Muscle of arm (tissue), 12 donors: ENCODE results near the gene RSPH1. TPM values are rescaled to one million over a fixed set of nuclear protein-coding genes. Genes with fewer than 3 reads are reported as not detected.

Experiments
- DNase-seq: peaks from one replicate; pipeline ENCODE4 v3.0.0-alpha.2; 2013
- polyA plus RNA-seq, 12 donors: library from polyadenylated mRNA; unstranded; fragments of 120-200 nt; gene quantifications; one replicate each; pipeline ENCODE4 v1.2.1, GENCODE V29; 2013; ENCODE audit not compliant: insufficient read length in 12 of 12

RSPH1 gene
- polyA plus RNA-seq, 12 donors: 0.07 to 1.5 (median 0.21) TPM; not detected in 3

DNA sequence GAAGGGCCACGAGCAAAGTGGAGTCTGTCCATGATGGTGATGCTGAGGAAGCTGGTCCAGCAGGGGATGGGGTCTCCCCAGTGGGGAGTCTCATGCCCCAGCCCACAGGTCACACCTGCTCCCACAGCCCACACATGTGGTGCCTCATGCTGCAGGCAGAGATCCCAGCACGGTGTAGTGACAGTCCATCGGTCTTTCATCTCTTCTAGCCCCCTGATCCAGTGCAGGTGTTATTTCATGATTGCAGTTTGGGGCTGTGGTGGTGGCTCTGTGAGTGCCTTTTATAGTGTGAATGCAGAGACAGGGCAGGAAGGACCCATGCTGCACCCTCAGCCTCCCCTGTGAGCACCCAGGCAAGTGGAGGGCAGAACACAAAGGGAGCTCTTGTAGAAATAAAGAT lies 47.3 kb downstream of the RSPH1 start:
- no peak for DNase-seq

DNA sequence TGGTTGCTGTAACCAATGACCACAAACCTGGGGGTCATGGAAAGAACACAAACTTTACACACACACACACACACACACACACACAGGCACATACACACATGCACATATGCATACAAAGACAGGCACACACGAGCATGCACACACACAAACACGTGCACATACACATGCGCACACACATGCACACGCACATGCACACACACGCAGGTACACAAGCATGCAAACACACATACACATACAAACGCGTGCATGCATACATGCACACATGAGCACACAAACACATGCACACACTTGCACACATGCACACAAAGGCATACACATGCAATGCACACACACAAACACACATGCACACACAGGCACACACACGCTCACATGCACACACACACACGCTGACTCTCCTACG lies 48.3 kb downstream of the RSPH1 start:
- no peak for DNase-seq

DNA sequence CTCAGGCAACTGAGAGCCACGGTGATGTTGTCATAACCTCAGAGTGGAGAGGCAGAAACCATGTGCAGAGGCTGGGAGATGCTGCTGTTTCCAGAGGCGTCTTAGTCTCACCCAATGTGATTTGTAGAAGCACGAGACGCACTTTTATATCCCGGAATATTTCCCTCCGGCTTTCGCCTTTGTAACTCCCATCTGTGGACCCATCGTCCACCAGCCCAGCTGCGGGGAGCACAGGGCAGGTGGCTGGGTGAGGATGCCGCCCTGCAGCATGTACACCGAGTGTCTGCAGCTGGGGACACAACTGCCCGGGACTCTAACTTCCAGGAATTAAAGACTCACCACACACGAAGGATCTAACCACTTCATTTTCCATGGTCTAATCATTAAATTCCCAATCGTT lies 48.8 kb downstream of the RSPH1 start:
- DNase-seq: no peak

DNA sequence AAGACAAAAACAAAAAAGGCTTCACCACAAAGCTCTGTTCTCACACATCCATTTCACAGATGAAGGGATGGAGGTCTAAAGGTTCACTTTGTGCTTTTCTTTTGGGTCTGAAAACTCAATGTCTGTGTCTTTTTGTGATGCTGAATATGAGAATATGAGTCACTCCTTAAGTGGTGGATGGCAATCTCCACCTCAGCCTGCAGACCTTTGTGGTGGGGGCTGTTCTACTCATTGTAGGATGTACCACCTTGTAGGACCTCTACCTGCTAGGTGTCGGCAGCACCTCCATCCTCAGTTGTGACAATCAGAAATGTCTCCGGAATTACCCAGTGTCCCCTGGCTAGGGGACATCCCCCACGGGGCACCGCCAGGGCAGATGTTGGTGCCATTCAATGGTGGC lies 49.5 kb downstream of the RSPH1 start:
- DNase-seq: no peak

DNA sequence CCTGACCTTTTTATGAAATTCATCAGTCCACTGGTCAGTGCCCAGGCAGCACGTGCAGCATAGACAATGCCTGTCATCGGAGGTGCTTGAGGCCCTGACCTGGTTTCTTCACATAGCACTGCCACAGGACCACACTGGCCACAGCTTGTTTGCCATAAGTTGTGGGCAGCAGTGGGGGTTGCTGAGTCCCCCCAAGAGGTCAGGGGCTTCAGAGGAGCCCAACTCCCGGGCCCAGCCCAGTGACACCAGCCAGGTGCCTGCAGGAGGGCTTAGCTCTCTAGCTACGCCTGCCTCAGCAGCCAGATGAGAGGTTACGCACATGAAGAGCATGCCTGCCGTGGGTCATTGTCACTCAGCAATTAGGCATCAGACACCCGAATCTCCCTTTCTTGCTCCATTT lies 50.7 kb downstream of the RSPH1 start:
- DNase-seq: no peak

DNA sequence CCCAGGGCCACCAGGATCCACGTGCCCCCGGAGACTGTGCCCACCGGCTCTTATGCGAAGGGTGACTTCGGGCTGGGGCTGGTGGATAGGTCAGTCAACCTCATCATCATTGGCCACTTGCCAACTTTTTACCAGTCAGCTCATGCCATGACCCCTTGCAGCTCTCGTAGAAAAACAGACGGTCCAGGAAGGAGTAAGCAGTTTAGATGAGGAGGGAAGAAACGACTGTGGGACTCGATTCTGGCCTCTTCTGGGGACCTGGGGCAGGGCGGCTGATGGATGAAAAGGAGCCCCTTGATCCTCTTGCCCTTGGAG lies 51.3 kb downstream of the RSPH1 start:
- no peak for DNase-seq

DNA sequence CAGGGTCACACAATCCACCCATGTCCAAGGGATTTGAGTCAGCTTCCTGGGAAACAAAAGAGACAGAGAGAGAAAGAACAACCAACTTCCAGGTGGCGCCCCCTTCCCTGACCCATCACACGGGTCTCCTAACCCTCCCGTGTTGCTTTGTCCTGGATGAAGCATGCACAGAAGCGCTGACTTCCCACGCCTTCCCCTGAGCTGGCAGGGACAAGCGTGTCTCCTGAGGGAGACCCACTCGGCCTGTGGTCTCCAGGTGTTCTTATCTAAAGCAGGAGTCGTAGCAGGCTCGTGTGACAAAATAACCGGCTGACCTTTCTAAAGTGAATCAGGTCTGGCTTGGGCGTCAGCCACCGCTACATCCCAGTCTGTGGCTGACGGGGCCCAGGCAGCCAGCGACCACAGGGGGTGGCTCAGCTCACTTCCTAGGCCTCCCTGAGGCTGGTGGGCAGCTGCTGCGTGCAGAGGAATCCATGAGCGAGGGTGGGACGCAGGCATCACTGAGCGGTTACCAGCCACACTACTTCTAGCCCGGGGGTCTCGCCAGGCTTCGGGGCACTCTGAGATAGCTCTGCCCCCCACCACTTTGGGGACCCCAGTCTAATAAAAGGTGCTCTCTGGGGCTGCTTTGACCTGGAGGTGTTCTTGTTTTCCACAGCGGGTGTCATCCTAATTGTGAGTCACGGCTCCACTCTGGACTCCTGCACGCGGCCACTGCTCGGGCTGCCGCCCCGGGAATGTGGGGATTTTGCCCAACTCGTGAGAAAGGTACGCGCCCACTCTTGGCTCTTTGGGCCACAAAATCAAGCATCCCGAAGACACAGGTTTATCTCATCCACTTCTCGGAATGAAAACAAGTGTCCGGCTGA lies 51.9 kb downstream of the RSPH1 start:
- DNase-seq: no peak

DNA sequence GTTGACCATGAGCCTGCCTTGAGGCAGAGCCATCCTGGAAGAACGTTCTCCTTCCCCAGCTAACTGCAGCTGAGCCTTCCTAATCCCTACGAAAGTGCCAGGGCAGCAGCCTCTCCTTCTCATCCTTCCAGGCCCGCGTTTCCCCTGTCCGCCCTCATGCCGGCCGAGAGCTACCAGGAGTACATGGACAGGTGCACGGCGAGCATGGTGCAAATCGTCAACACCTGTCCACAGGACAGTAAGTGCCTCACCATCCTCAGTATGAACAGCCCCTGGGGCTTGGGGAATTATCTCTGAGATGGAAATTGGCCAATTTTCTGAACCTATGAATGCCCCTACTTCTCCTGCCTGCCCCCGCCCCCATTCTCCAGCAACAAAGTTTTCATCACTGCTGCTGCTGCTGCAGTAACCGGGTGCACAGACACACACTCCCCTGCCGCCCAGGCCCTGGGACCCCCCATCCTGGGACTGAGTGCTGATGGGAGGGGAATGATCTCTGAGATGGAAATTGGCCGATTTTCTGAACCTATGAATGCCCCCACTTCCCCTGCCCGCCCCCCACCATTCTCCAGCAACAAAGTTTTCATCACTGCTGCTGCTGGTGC lies 52.7 kb downstream of the RSPH1 start:
- DNase-seq: no peak

DNA sequence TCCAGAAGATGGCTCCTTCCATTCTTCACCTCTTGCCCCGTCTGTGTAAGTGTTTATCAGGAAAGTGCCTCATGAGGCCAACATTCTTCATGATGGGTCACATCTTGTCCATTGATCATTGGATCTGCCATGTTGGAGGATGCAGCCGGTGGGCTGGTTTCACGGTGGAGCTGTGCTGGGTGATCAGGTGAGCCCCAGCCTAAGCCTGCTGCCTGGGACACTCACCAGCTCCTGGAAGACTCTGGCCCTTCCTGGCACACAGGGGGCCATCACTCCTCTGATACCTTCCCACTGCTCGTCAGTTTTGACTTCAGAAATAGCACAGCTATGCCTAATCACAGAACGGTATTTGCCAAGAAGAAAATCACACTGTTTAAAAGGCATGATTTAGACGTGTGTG lies 54.1 kb downstream of the RSPH1 start:
- DNase-seq: no peak

DNA sequence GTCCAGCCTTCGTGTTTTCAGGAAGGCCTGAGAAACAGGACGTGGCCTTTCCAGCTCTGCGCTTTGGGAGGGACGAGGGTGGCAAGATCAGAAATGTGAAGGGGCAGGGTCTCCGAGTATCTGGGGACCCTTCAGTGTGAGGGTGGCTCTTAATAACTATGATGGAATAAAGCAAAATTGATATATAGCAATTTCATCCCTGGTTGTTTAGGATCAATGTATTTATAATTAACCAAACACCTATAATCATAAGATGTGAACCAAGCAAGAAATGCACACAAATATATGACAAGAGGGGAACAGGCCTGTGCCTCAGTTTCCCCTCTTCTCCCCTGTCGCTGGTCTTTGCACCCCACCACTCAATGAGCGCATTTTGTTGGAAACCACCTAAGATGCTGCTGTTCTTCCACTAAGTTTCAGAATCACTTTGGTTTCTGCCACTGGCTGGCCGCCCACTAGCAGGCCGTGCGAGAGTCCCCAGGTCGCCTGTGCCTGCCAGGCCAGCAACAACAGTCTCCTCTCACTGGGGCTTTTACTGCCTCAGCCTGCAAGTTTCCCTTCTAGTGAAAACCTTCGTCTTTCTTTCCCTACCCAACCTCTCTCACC lies 55.7 kb downstream of the RSPH1 start:
- no peak for DNase-seq

DNA sequence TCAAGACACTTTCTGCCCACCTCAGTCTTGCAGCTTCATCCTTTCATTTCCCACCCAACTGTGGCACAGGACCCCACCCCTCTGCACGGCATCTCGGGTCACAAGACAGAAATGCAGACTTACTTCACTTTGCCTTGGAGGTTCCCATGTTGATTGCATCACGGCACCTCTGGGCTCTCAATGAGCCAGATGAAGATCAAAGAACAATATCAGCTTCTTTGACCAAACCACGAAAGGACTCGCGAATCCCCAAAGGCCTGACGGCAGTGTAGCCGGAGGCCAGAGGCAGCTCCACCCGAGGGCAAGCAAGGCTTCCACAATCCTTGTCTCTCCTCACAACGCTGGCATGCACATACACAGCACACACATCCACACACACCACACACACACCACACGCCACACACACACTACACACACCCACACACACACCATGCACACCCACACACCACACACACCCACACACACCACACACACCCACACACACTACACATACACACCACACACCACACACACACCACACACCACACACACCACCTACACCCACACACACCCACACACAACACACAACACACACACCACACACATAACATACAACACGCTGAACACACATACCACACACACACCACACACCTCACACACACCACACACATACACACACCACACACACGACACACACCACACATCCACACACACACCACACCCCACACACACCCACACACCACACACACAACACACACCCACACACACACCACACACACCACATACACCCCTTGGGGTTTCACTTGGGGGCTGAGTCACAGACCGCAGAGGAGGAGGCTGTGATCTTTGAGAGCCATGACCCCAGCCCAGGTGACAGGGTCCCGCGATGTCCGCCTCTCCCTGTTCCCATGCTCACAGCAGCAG lies 56.5 kb downstream of the RSPH1 start:
- DNase-seq: no peak

DNA sequence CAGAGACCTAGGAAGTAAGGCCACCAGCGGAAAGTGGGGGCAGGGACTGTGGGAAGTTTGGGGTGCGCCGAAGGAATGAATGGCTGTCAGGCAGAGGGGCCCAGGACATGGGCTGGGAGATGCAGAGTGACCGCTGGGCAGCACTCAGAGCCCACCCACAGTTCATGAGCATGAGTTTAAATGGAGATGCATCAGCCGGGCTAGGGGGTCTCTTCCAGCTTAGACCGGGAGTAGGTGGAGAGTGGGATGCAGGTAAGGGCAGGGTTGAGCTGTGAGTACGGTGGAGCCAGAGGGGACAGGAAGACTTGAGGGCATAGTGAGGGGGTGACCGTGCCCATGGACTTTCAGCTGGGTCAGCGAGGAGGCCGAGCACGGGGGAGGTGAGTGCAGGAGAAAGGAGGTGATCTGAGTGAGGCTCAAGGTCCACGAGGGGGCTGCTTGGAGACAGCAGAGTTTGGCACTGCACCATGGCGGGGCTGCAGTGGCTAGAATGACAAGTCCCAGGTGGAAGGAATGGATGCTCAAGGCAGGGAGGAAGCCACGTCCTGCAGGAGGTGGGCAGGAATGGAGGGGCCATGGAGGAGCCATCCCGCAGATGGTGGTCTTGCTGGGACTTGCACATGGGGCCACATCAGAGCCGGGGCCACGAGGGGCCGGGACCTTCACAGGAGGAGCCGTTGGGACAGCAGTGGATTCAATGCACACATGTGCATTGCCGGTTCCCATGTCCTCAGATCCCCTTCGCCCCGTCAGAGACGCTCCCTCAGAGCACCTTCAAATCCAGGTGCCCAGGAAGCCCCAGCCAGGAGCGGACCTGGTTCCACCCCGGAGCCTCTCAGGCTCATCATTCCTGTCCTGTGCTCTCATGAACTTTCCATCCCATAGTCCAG lies 57.5 kb downstream of the RSPH1 start:
- DNase-seq: no peak

DNA sequence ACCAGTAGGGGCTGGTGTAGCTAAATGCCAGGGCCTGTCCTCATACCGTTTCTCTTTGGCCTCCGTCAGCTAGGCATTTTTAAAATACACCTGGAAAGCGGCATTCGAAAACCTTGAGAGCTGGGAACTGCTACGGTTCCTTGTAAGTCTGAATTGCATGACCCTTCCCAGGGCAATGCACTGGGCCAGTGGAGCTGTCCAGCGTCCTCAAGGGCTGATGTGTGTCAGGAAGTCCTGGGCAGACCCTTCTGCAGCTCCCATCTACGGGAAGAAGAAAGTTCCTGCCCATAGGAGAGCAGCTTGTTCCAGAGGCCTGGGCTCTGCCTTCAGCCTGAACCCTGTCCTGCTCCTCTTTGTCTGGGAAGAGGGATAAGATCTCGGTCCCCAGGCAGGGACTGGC lies 58.2 kb downstream of the RSPH1 start:
- peak; percentile 29 for DNase-seq

DNA sequence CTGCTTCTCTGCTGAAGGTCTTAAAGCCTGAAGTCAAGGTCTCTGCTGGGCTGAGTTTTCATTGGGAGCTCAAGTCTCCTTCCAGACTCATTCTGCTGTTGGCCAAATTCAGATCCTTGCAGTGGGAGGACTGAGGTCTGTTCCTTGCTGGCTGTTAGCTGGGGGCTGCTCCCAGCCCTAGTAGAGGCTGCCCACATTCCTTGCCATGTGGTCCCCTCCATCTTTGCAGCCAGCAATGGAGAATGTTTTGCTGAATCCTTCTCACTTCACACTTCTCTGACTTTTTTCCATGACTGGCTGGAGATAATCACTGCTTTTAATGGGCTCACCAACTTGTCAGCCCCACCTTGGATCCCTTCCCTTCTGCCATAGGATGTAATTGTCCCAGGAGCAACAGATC lies 59.1 kb downstream of the RSPH1 start:
- DNase-seq: no peak

DNA sequence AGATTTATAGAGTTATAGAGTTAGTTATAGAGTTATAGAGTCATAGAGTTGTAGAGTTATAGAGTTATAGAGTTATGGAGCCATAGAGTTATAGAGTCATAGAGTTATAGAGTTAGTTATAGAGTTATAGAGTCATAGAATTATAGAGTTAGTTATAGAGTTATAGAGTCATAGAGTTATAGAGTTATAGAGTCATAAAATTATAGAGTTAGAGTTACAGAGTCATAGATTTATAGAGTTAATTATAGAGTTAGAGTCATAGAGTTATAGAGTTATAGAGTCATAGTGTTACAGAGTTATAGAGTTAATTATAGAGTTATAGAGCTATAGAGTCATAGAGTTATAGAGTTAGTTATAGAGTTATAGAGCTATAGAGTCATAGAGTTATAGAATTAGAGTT lies 60.2 kb downstream of the RSPH1 start:
- DNase-seq: no peak

DNA sequence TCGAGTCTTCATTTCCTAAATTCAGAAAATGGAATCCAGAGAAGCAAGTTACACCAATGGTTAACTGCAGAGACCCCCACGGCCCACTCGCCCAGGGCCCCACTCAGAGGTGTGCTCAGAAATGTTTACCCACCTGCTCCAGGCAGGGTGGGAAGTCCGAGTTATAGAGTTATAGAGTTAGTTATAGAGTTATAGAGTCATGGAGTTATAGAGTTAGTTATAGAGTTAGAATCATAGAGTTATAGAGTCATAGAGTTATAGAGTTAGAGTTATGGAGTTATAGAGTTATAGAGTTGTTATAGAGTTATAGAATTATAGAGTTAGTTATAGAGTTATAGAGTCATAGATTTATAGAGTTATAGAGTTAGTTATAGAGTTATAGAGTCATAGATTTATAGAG lies 60.6 kb downstream of the RSPH1 start:
- DNase-seq: no peak

DNA sequence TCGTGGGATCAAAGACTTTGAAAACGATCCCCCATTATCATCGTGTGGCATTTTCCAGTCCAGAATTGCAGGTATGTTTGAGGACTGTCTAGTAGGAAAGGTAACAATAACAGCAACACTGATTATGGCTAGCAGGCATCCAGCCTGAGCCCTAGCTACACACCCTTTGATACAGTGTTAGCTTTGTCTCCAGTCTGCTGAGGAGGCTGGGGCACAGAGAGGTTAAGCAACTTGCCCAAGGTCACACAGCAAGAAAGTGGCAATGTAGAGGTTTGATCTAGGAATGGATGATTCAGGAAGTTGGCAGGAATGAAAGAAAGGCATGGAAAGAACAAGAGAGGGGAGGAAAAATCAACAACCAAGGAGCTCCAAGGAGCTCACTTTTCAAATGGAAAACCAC lies 61.1 kb downstream of the RSPH1 start:
- DNase-seq: no peak

DNA sequence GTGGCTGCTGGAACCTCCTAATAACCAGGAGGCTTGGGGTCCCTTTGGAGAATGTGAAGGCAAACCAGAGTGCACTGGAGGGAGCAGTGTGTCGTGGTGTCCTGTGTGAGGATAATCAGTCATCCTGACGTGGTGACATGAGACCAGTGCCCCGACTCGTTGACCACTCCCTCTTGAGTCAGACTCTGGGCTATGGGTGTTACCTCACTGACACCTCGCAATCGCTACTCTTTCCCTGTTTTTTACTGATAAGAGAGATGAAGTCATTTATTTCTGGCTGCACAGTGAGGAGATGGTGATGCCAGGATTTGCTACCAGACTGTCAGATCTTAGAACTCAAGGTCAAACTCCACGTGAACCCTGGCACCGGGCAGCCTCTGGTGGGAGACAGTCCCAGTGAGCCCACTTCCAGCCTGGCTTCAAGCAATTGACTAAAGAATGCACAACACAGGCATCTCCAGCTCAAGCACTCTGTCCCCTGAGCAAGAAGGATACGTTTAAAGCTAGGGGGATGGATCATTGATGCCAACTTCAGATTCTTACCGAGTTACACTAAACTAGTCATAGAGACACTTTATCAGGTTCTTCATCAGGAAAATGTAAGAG lies 62.0 kb downstream of the RSPH1 start:
- no peak for DNase-seq

DNA sequence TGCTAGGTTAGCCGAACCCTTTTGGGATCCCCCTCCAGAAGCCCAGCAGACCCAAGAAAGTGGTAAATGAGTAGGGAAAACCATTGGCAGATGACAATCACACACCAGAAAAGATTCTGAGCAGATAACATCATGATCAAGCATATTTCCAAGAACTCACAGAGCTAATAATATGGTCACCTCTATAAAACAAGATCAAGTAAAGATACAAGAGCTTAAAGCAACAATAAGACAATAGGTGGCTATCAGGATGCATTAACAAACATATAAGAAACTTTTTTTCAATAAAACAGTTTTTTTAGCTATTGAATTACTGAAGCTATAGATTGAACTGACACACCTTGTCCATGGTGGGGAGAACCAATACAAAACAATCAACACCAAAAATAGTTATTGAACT lies 63.3 kb downstream of the RSPH1 start:
- DNase-seq: no peak

DNA sequence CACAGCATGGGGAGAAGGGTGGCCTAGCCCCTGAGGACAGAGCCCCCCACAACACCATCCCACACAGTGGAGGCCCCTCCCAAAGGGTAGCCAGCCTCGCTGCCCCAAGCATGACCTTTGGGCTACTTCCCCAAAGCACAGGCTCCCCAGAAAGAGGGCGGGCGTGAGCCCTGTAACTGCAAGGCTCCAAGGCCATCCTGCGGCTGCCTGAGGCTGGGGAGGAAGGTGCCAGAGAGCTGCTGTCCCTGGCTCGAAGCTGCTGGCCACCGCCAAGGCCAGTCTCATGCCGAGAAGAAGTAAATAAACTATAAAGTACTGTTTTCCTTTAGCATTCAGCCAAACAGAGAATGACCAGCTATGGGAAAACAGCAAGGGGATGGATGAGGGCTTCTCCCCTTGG lies 64.8 kb downstream of the RSPH1 start:
- DNase-seq: no peak

DNA sequence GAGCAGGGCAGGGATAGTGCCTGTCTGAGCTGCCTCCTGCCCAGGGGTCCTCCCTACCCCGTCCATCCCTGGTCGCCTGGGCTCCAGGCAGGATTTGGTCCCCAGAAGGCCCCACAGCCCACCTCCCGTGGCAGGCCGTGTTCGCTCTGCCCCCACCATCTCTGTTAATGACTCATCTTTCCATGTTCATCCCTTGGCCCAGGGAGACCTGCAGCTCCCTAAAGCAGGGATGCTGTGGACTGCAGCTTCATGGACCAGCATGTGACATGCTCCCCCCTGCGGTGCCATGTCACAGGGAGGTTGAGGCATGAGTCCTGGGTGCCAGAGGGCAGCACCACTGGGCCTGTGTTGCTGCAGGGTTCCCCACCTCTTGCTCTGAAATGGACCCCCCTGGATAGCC lies 65.5 kb downstream of the RSPH1 start:
- DNase-seq: no peak
